HEK293 (cell line): Measurements from ENCODE around the gene DPPA3.

Source experiments
- CTCF ChIA-PET: fragments of 350-600 bp; formaldehyde crosslinking; extraction: SDS; loops from one replicate; lab custom pipeline; 2021; ENCODE audit warnings: antibody characterized with exemption; lab: Yijun Ruan, JAX
- POLR2A ChIA-PET: fragments of 300-600 bp; formaldehyde crosslinking; extraction: SDS; loops from one replicate; lab custom pipeline; 2020; ENCODE audit warnings: antibody characterized with exemption, inconsistent platforms; lab: Yijun Ruan, JAX
- H3K27ac ChIP-seq: fragments of 200-500 bp; sonication (Bioruptor generic); 2 replicates; pipeline ENCODE4 v1.5.1; 2014; ENCODE audit warnings: low read depth, low read length, control low read depth, inconsistent platforms; ENCODE audit errors: extremely low read depth
- H3K36me3 ChIP-seq, 2 experiments: fragments of 200-500 bp in 1 of 2; sonication (Bioruptor generic) in 1 of 2; 1 replicate in 1 of 2; 2 replicates in 1 of 2; pipeline ENCODE4 v1.5.1; 2014 to 2017; ENCODE audit warnings: inconsistent platforms in 2 of 2, low read length in 2 of 2; ENCODE audit not compliant: control insufficient read depth in 2 of 2, insufficient read depth in 1 of 2
- H3K4me1 ChIP-seq: fragments of 200-500 bp; sonication (Bioruptor generic); 2 replicates; pipeline ENCODE4 v1.5.1; 2014; ENCODE audit warnings: mild to moderate bottlenecking, low read length, inconsistent platforms; ENCODE audit not compliant: control insufficient read depth, insufficient read depth
- H3K4me3 ChIP-seq: 2 replicates; pipeline ENCODE4 v1.5.1; 2011; ENCODE audit warnings: low read depth, mild to moderate bottlenecking, control low read depth, low read length, moderate library complexity
- H3K9me3 ChIP-seq: fragments of 200-500 bp; sonication (Bioruptor generic); 2 replicates; pipeline ENCODE4 v1.5.1; 2014; ENCODE audit warnings: low read depth, low read length, inconsistent platforms; ENCODE audit not compliant: control insufficient read depth, insufficient read depth
- BCL11A ChIP-seq: fragments of 450-650 bp; formaldehyde crosslinking; IDR thresholded peaks from 2 replicates; pipeline ENCODE4 v1.5.1; 2016; ENCODE audit warnings: low read depth, missing biosample characterization, missing genetic modification characterization
- PRDM10 ChIP-seq: fragments of 450-650 bp; formaldehyde crosslinking; IDR thresholded peaks from 2 replicates; pipeline ENCODE4 v1.5.1; 2016; ENCODE audit warnings: missing biosample characterization, missing genetic modification characterization
- PRDM4 ChIP-seq: fragments of 450-650 bp; formaldehyde crosslinking; IDR thresholded peaks from 2 replicates; pipeline ENCODE4 v1.5.1; 2017; ENCODE audit warnings: missing biosample characterization, missing genetic modification characterization
- PRDM6 ChIP-seq: fragments of 450-650 bp; formaldehyde crosslinking; IDR thresholded peaks from 2 replicates; pipeline ENCODE4 v1.5.1; 2017; ENCODE audit warnings: missing biosample characterization, missing genetic modification characterization
- SP7 ChIP-seq: fragments of 450-650 bp; formaldehyde crosslinking; IDR thresholded peaks from 2 replicates; pipeline ENCODE4 v1.5.1; 2016; ENCODE audit warnings: missing biosample characterization, missing genetic modification characterization
- YY1 ChIP-seq: fragments of 450-650 bp; formaldehyde crosslinking; IDR thresholded peaks from 2 replicates; pipeline ENCODE4 v1.5.1; 2018; ENCODE audit warnings: missing biosample characterization, missing genetic modification characterization
- ZBTB48 ChIP-seq: fragments of 450-650 bp; formaldehyde crosslinking; IDR thresholded peaks from 2 replicates; pipeline ENCODE4 v1.5.1; 2016; ENCODE audit warnings: missing biosample characterization, missing genetic modification characterization
- ZBTB49 ChIP-seq: fragments of 450-650 bp; formaldehyde crosslinking; IDR thresholded peaks from 2 replicates; pipeline ENCODE4 v1.5.1; 2016; ENCODE audit warnings: missing biosample characterization, missing genetic modification characterization, low read depth
- ZBTB6 ChIP-seq: fragments of 450-650 bp; formaldehyde crosslinking; IDR thresholded peaks from 2 replicates; pipeline ENCODE4 v1.5.1; 2017; ENCODE audit warnings: missing biosample characterization, missing genetic modification characterization
- ZFP41 ChIP-seq: fragments of 450-650 bp; formaldehyde crosslinking; IDR thresholded peaks from 2 replicates; pipeline ENCODE4 v1.5.1; 2016; ENCODE audit warnings: missing biosample characterization, missing genetic modification characterization, borderline replicate concordance
- ZNF48 ChIP-seq: fragments of 450-650 bp; formaldehyde crosslinking; IDR thresholded peaks from 2 replicates; pipeline ENCODE4 v1.5.1; 2016; ENCODE audit warnings: missing biosample characterization, missing genetic modification characterization
- ZNF560 ChIP-seq: fragments of 450-650 bp; formaldehyde crosslinking; IDR thresholded peaks from 2 replicates; pipeline ENCODE4 v1.5.1; 2017; ENCODE audit warnings: missing biosample characterization, missing genetic modification characterization, borderline replicate concordance
- ZNF561 ChIP-seq: fragments of 450-650 bp; IDR thresholded peaks from 2 replicates; pipeline ENCODE4 v1.5.1; 2018; ENCODE audit warnings: missing biosample characterization, missing genetic modification characterization, borderline replicate concordance
- ZNF600 ChIP-seq: fragments of 450-650 bp; formaldehyde crosslinking; IDR thresholded peaks from 2 replicates; pipeline ENCODE4 v1.5.1; 2016; ENCODE audit warnings: missing biosample characterization, missing genetic modification characterization
- ZNF830 ChIP-seq: fragments of 450-650 bp; IDR thresholded peaks from 2 replicates; pipeline ENCODE4 v1.5.0; 2018; ENCODE audit warnings: missing biosample characterization, missing genetic modification characterization, low read depth, mild to moderate bottlenecking, moderate library complexity
- ZSCAN23 ChIP-seq: fragments of 450-650 bp; formaldehyde crosslinking; IDR thresholded peaks from 2 replicates; pipeline ENCODE4 v1.5.1; 2016; ENCODE audit warnings: missing biosample characterization, missing genetic modification characterization

The DPPA3 gene

GRCh38 chr12:7749442-7749841 lies 38.2 kb downstream of the DPPA3 start:
- TF ChIP-seq BCL11A (tag by site-specific recombination) (no peak), ZBTB49 (tag by site-specific recombination) (no peak), ZBTB6 (tag by site-specific recombination) (no peak), ZFP41 (no peak), ZNF560 (tag by site-specific recombination) (no peak), PRDM4 (no peak), ZNF830 (tag by site-specific recombination) (no peak), ZNF600 (tag by site-specific recombination) (no peak), ZNF48 (tag by site-specific recombination) (no peak), YY1 (tag by site-specific recombination) (no peak), PRDM6 (tag by site-specific recombination) (no peak), ZBTB48 (tag by site-specific recombination) (no peak), ZSCAN23 (no peak), SP7 (tag by site-specific recombination) (no peak), ZNF561 (no peak), PRDM10 (tag by site-specific recombination) (no peak)
- Histone ChIP-seq H3K27ac (no peak overlapping the region), H3K4me1 (no peaks in the 10 kb centered on the region), H3K9me3 (no peaks in the 10 kb centered on the region), H3K36me3 (no peaks in the 10 kb centered on the region), H3K4me3 (no peak overlapping the region)
- POLR2A ChIA-PET = no interaction called here
- CTCF ChIA-PET = interaction anchor here (1.0 kb wide), 1 partner anchor 80 kb away, joined by 3 read pairs; no protein-coding TSS in a partner anchor
